Breast epithelium (tissue), 4 donors: ENCODE data around the gene FLNB. TPM values are rescaled to one million over a fixed set of nuclear protein-coding genes. Genes with fewer than 3 reads are reported as not detected.

ENCODE experiments used
- DNase-seq, 2 donors: peaks; one replicate each; pipeline ENCODE4 v3.0.0-alpha.2; 2019; ENCODE audit warnings: low spot score in 2 of 2
- H3K27ac ChIP-seq, 2 donors: fragments of 200-600 bp; sonication (generic) in 1 of 2; one replicate each; pipeline ENCODE4 v1.5.1; 2016 to 2019; ENCODE audit warnings: mild to moderate bottlenecking in 1 of 2
- H3K27me3 ChIP-seq, 2 donors: fragments of 200-600 bp; sonication (generic) in 1 of 2; one replicate each; pipeline versions ENCODE4 v1.5.1 to v1.6.0; 2017 to 2019; ENCODE audit warnings: control low read depth in 1 of 2, mild to moderate bottlenecking in 1 of 2
- H3K36me3 ChIP-seq: fragments of 200-600 bp; one replicate; pipeline ENCODE4 v1.5.1; 2019
- H3K4me1 ChIP-seq, 2 donors: fragments of 200-600 bp; sonication (generic); one replicate each; pipeline ENCODE4 v1.5.1; 2016 to 2019; ENCODE audit warnings: control low read depth in 1 of 2
- H3K4me3 ChIP-seq, 3 donors: fragments of 200-600 bp; sonication (generic); 1 replicate in 2 of 3; 2 replicates in 1 of 3; pipeline ENCODE4 v1.5.1; 2016 to 2019; ENCODE audit warnings: mild to moderate bottlenecking in 3 of 3, moderate library complexity in 2 of 3
- H3K9me3 ChIP-seq, 2 donors: fragments of 200-600 bp; sonication (generic) in 1 of 2; one replicate each; pipeline ENCODE4 v1.5.1; 2016 to 2019; ENCODE audit warnings: control low read depth in 1 of 2
- POLR2A ChIP-seq: fragments of 450-650 bp; IDR thresholded peaks from one replicate; pipeline ENCODE4 v1.6.1; 2016; ENCODE audit warnings: antibody characterized with exemption, mild to moderate bottlenecking, moderate library complexity
- POLR2AphosphoS5 ChIP-seq, 3 donors: sonication (generic); formaldehyde crosslinking; IDR thresholded peaks; one replicate each; pipeline ENCODE4 v1.6.1; 2017; ENCODE audit warnings: antibody characterized with exemption in 3 of 3
- intact Hi-C: fragments of 100-400 bp; cut with DNase I; formaldehyde crosslinking; loops from one replicate; pipeline ENCODE4 v1.15.1; 2023; ENCODE audit warnings: low total_unique reads
- total RNA-seq, 3 donors: library from RNA; depleted of rRNA; stranded (reverse); fragments of >200 nt; gene quantifications; one replicate each; pipeline ENCODE4 v1.1.0, GENCODE V29; 2016
- TF ChIP-seq, protein P1 (sequence below), 3 donors: fragments of 450-650 bp; IDR thresholded peaks; one replicate each; pipeline ENCODE4 v1.5.1; 2016 to 2017; ENCODE audit warnings: antibody characterized with exemption in 3 of 3, mild to moderate bottlenecking in 3 of 3, moderate library complexity in 3 of 3

The FLNB gene
- total RNA-seq, 3 donors from 2014 or later = 40.3 to 242 (median 164) TPM

DNA sequence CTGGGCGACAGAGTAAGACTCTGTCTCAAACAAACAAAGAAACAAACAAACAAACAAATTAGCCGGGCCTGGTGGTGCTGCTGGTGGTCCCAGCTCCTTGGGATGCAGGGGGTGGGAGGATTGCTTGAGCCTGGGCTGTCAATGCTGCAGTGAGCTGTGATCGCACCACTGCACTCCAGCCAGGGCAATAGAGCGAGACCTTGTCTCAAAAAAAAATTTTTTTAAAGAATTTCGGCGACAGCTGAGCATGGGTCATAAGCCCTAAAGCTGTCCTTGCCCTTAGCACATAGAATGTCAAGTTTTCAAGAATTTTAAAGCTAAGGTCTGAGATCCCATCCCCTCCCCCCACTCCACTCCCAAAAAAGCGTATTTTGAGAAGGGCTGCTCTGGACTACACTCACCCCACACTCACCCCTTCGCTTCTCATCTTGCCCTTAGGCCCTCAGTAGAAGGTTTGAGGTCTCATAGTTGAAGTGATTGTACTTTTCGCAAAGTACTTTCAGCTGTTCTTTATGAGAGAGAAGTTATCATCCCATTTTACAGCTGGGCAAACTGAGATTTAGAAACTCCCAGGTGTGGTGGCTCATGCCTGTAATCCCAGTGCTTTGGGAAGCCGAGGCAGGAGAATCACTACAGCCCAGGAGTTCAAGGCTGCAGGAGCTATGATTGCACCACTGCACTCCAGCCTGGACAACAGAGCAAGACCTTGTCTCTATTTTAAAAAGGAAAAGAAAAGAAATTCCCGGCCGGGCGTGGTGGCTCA, 34.3 kb upstream of the FLNB start:
- H3K27me3 ChIP-seq = no peaks in the 10 kb centered on the region
- no peak for TF ChIP-seq POLR2AphosphoS5 (IDR thresholded peaks at IDR 0.05)
- TF ChIP-seq POLR2A = no peak
- TF ChIP-seq, protein P1, sequence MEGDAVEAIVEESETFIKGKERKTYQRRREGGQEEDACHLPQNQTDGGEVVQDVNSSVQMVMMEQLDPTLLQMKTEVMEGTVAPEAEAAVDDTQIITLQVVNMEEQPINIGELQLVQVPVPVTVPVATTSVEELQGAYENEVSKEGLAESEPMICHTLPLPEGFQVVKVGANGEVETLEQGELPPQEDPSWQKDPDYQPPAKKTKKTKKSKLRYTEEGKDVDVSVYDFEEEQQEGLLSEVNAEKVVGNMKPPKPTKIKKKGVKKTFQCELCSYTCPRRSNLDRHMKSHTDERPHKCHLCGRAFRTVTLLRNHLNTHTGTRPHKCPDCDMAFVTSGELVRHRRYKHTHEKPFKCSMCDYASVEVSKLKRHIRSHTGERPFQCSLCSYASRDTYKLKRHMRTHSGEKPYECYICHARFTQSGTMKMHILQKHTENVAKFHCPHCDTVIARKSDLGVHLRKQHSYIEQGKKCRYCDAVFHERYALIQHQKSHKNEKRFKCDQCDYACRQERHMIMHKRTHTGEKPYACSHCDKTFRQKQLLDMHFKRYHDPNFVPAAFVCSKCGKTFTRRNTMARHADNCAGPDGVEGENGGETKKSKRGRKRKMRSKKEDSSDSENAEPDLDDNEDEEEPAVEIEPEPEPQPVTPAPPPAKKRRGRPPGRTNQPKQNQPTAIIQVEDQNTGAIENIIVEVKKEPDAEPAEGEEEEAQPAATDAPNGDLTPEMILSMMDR (IDR thresholded peaks at IDR 0.05) = no peak
- H3K9me3 ChIP-seq = no peaks in the 10 kb centered on the region
- H3K4me1 ChIP-seq = no peaks in the 10 kb centered on the region
- no peak overlapping the region for H3K27ac ChIP-seq
- H3K4me3 ChIP-seq = no peak overlapping the region
- no peaks in the 10 kb centered on the region for H3K36me3 ChIP-seq
- no peak for DNase-seq
- intact Hi-C loops = no loop called here

DNA sequence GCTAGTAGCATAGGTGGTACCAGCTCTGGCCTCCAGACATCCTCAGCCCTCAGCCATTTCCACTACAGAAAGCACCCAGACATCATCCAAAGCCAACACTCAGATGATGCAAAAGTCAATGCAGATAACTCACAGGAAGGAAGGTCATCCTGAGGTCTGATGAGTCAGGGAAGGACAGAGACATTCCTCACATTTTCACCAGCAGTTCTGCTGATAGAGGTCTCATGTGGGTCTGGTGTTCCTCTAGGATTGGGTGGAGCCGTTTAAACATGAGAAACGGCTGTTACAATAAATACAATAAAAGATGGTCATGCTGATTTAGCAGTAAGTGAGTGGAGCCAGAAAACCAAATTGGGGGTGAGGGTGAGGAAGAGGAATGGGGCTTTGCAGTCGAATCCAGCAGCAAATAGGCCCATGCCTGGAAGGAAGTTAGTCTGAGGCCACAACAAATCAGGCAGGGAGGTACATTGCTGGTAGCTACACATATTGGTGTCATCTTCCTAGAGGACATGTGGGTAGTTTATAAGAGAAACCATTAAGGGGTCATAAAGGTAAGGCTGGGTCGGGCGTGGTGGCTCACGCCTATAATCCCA, 33.3 kb upstream of the FLNB start:
- intact Hi-C loops = no loop called here
- Histone ChIP-seq H3K36me3 (no peaks in the 10 kb centered on the region), H3K4me3 (no peak overlapping the region), H3K4me1 (no peaks in the 10 kb centered on the region), H3K27ac (no peak overlapping the region), H3K27me3 (no peaks in the 10 kb centered on the region), H3K9me3 (no peaks in the 10 kb centered on the region)
- no peak for TF ChIP-seq POLR2AphosphoS5 (IDR thresholded peaks at IDR 0.05)
- TF ChIP-seq POLR2A = no peak
- TF ChIP-seq, protein P1 (IDR thresholded peaks at IDR 0.05) = no peak
- DNase-seq = no peak

DNA sequence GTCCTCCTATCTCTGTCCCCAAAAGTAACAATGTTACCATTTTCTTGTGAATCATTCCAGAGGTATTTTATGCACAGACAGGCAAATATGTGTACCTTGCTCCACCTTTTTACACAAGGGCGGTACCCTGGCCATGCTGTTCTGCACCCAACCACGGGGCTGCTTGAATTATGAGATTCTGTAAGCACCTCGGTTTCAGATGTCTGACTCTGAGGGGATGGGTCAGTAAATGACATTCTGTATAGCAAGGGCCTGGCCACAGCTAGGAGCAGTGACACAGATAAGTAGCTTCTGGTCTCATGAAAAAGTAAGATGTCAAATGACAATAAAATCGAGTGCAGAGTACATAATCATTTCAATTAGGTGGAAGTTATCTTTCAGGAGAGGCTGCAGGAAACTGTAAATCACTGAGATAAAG, 30.4 kb upstream of the FLNB start:
- H3K36me3 ChIP-seq = no peaks in the 10 kb centered on the region
- H3K27ac ChIP-seq = no peak overlapping the region
- TF ChIP-seq, protein P1 (IDR thresholded peaks at IDR 0.05) = no peak
- TF ChIP-seq POLR2A = no peak
- no peak for TF ChIP-seq POLR2AphosphoS5 (IDR thresholded peaks at IDR 0.05)
- H3K27me3 ChIP-seq = no peaks in the 10 kb centered on the region
- no peaks in the 10 kb centered on the region for H3K9me3 ChIP-seq
- no peak for DNase-seq
- intact Hi-C loops = no loop called here
- H3K4me3 ChIP-seq = no peak overlapping the region
- no peaks in the 10 kb centered on the region for H3K4me1 ChIP-seq

DNA sequence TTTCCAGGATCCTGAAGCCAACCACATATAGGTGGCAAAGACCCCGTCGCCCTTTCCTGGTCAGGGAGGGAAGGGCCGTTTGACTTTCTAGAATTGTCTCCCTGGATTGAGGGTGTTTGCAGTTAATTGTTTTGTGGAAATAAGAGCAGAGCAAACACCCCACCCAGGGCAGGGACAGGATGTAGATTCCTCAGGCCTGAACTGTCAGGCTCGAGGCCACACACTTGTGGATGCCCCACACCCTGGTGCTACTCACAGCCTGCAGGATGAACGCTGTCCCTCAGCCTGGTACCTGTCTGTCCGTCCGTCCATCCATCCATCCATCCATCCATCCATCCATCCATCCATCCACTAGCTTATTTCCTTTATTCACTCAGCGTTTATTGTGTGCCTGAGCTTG, 29.9 kb upstream of the FLNB start:
- H3K9me3 ChIP-seq = no peaks in the 10 kb centered on the region
- TF ChIP-seq POLR2AphosphoS5 (IDR thresholded peaks at IDR 0.05) (no peak), POLR2A (no peak)
- TF ChIP-seq, protein P1 (IDR thresholded peaks at IDR 0.05) = no peak
- H3K36me3 ChIP-seq = no peaks in the 10 kb centered on the region
- no peaks in the 10 kb centered on the region for H3K27me3 ChIP-seq
- H3K4me3 ChIP-seq = no peak overlapping the region
- intact Hi-C loops = no loop called here
- no peaks in the 10 kb centered on the region for H3K4me1 ChIP-seq
- H3K27ac ChIP-seq = no peak overlapping the region
- DNase-seq = no peak

DNA sequence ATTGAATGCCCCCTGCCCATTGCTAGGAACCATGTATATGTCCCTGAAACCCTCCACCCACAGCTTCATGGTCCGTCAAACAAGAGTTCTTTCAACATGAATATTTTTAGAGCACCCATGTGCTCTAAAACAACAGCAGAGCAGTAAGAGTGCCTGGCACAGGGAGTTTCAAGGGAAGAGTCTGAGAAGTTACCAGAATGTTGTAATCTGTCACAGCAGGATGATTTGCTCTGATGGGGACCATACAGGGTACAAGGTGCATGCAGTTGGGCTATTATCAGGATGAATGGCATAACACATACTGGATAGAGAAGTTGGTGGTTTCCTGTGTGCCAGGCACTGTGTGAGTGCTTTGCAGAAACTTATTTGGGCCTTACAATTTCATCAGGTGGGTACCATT, 27.8 kb upstream of the FLNB start:
- Histone ChIP-seq H3K4me1 (no peaks in the 10 kb centered on the region), H3K27ac (no peak overlapping the region)
- no peak for DNase-seq

More for the DNA sequence above, 27.8 kb upstream of the FLNB start:
- H3K27me3 ChIP-seq = no peaks in the 10 kb centered on the region
- no peak overlapping the region for H3K4me3 ChIP-seq
- no peaks in the 10 kb centered on the region for H3K36me3 ChIP-seq
- intact Hi-C loops = no loop called here
- no peak for TF ChIP-seq POLR2AphosphoS5 (IDR thresholded peaks at IDR 0.05)
- TF ChIP-seq, protein P1 (IDR thresholded peaks at IDR 0.05) = no peak
- no peak for TF ChIP-seq POLR2A
- H3K9me3 ChIP-seq = no peaks in the 10 kb centered on the region
